Activated CD8-positive, alpha-beta memory T cell treated with anti-CD3 and anti-CD28 coated beads, Interleukin-2, amount 10 ng/mL, durations not matched to agents 7 days and 5 days (primary cell): ENCODE data around the gene OR9Q2. TPM values are rescaled to one million over a fixed set of nuclear protein-coding genes. Genes with fewer than 3 reads are reported as not detected.

ENCODE experiments used
- ATAC-seq: fragments of 150-1000 bp; cut with Tn5 transposase; one replicate; pipeline ENCODE4 v1.10.0; 2021; ENCODE audit warnings: moderate library complexity
- CTCF ChIA-PET: fragments of 350-600 bp; sonication (Branson Sonifier 250); formaldehyde crosslinking; loops from one replicate; lab custom pipeline; 2021; ENCODE audit warnings: antibody characterized with exemption; lab: Charles Lee
- DNase-seq: peaks from one replicate; pipeline ENCODE4 v3.0.0-alpha.2; 2020
- H3K27ac Mint-ChIP-seq: one replicate; pipeline ENCODE4 v1.8.0; 2021; ENCODE audit warnings: mild to moderate bottlenecking, mixed read lengths
- H3K27me3 Mint-ChIP-seq: one replicate; pipeline ENCODE4 v1.8.0; 2021; ENCODE audit warnings: mixed read lengths
- H3K36me3 Mint-ChIP-seq: one replicate; pipeline ENCODE4 v1.8.0; 2021; ENCODE audit warnings: mild to moderate bottlenecking, mixed read lengths
- H3K4me1 Mint-ChIP-seq: one replicate; pipeline ENCODE4 v1.8.0; 2021; ENCODE audit warnings: mixed read lengths
- H3K4me3 Mint-ChIP-seq: one replicate; pipeline ENCODE4 v1.8.0; 2021; ENCODE audit warnings: mild to moderate bottlenecking, moderate library complexity, mixed read lengths
- H3K9me3 Mint-ChIP-seq: one replicate; pipeline ENCODE4 v1.8.0; 2022; ENCODE audit warnings: low read depth, mixed read lengths
- total RNA-seq, 2 experiments: library from RNA; stranded (reverse); gene quantifications; one replicate each; pipeline ENCODE4 v1.2.3, GENCODE V29; 2021

The OR9Q2 gene, protein sequence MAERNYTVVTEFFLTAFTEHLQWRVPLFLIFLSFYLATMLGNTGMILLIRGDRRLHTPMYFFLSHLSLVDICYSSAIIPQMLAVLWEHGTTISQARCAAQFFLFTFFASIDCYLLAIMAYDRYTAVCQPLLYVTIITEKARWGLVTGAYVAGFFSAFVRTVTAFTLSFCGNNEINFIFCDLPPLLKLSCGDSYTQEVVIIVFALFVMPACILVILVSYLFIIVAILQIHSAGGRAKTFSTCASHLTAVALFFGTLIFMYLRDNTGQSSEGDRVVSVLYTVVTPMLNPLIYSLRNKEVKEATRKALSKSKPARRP
- total RNA-seq: not detected

- no peaks in the 10 kb centered on the region for H3K27me3 Mint-ChIP-seq
- no peak within 1 kb of the TSS for H3K4me3 Mint-ChIP-seq
- no peak within 1 kb of the TSS for H3K27ac Mint-ChIP-seq
- DNase-seq (no peak), ATAC-seq (no peak)
- no peaks in the 10 kb centered on the region for H3K4me1 Mint-ChIP-seq
- no peaks in the 10 kb centered on the region for H3K36me3 Mint-ChIP-seq
- CTCF ChIA-PET: no interaction called here
- no peaks in the 10 kb centered on the region for H3K9me3 Mint-ChIP-seq
Measured at GRCh38 chr11:58188770-58189169, at the start of gene OR9Q2. Gene OR9Q2 (plus strand): TSS chr11:58189070. CDS start chr11:58190491, 1,421 bp downstream.

DNA sequence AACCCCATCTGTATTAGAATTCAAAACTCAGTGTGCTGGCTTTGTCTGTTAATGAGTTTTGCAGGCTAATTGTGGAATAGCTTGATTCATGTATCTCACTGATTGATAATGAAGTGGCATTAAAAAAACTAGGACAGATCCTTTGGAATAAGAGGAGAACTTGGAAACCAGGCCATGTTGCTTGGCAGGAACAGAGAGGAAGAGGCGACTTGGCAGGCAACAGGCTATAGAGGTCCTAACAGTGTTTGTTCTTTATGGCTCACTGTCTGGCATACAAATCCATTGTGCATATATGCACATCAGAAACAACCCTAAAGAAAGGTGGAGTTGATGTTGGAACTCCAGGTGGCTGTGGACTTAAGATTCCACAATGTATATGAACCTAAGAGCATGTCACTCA lies 46.1 kb upstream of the OR9Q2 start:
- CTCF ChIA-PET: no interaction called here

DNA sequence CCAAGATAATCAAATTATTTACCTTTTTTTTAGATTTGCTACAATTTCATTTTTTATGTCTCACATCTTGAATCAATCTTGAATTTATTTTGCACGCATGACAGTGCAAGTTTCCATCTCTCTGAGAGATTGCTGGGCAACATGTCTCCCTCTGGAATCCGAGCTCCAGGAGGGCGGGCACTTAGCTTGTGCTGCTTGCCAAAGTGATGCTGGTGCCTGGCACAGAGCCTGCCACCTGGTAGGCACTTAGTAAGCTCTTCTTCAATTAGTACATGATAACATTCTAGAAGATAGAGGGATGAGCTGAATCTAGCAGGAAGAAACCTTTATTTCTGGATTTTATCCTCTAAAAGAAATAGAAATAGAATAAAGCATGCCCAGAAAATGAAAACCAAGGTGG lies 36.1 kb upstream of the OR9Q2 start:
- no peaks in the 10 kb centered on the region for H3K4me1 Mint-ChIP-seq
- no peaks in the 10 kb centered on the region for H3K9me3 Mint-ChIP-seq
- H3K27me3 Mint-ChIP-seq: peaks cover 8% of the 10 kb centered on the region
- H3K36me3 Mint-ChIP-seq: no peaks in the 10 kb centered on the region
- no peak overlapping the region for H3K27ac Mint-ChIP-seq
- H3K4me3 Mint-ChIP-seq: no peak overlapping the region
- ATAC-seq (no peak), DNase-seq (no peak)
- CTCF ChIA-PET: no interaction called here

More for the DNA sequence above, 46.1 kb upstream of the OR9Q2 start:
- H3K4me3 Mint-ChIP-seq: no peak overlapping the region
- H3K27ac Mint-ChIP-seq: no peak overlapping the region
- no peaks in the 10 kb centered on the region for H3K4me1 Mint-ChIP-seq
- H3K9me3 Mint-ChIP-seq: no peaks in the 10 kb centered on the region
- H3K27me3 Mint-ChIP-seq: peaks cover 8% of the 10 kb centered on the region
- DNase-seq (no peak), ATAC-seq (no peak)
- H3K36me3 Mint-ChIP-seq: no peaks in the 10 kb centered on the region

DNA sequence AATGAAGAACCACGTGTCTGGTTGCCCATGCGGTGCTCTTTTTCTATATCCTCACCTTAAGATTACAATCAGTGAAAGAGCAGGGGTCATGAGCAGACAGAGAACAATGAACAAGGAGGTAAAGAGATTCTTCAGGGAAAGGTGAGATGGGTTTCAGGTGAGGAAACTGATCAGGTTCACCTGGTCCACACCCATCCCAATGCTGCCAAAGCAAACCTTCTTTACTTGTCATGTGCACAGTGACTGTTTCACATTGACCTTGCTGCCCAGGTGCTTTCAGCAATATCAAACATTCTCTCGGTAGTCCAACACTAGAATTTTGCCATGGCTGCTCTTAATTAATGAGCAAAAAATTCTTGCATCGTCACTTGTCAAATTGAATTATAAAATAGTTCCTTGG lies 24.5 kb upstream of the OR9Q2 start:
- Mint-ChIP-seq H3K27me3 (peaks cover under 1% of the 10 kb centered on the region), H3K27ac (no peak overlapping the region), H3K36me3 (no peaks in the 10 kb centered on the region), H3K4me3 (no peak overlapping the region), H3K4me1 (no peaks in the 10 kb centered on the region), H3K9me3 (no peaks in the 10 kb centered on the region)
- ATAC-seq (no peak), DNase-seq (no peak)
- CTCF ChIA-PET: no interaction called here

DNA sequence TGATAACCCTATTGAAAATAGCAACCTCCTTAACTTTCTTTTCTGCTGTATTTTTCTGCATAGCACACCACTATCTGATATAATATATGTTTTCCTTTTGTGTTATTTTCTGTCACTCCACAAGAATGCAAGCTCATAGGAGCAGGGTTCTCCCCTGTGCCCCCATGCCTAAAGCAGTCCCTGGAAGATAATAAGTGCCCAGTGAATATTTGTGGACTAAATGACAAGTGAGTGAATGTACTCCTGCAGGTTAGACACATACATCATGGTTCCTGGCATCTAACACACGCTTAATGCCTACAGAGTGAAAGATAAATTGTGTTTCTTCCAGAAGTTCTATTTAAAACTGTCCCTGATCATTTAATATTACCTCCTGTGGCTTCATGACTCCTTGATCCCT lies 23.9 kb upstream of the OR9Q2 start:
- no peaks in the 10 kb centered on the region for H3K4me1 Mint-ChIP-seq
- CTCF ChIA-PET: no interaction called here
- no peak for ATAC-seq
- H3K4me3 Mint-ChIP-seq: no peak overlapping the region
- H3K36me3 Mint-ChIP-seq: no peaks in the 10 kb centered on the region
- H3K27me3 Mint-ChIP-seq: peaks cover 3% of the 10 kb centered on the region
- no peaks in the 10 kb centered on the region for H3K9me3 Mint-ChIP-seq
- H3K27ac Mint-ChIP-seq: no peak overlapping the region
- no peak for DNase-seq

- ATAC-seq: no peak
- peaks cover 3% of the 10 kb centered on the region for H3K27me3 Mint-ChIP-seq
- H3K9me3 Mint-ChIP-seq: no peaks in the 10 kb centered on the region
- no peak overlapping the region for H3K27ac Mint-ChIP-seq
- no peak overlapping the region for H3K4me3 Mint-ChIP-seq
- H3K4me1 Mint-ChIP-seq: no peaks in the 10 kb centered on the region
- DNase-seq: no peak
- no peaks in the 10 kb centered on the region for H3K36me3 Mint-ChIP-seq
- CTCF ChIA-PET: no interaction called here
Measured at GRCh38 chr11:58165504-58166106, 23.3 kb upstream of the OR9Q2 start.

DNA sequence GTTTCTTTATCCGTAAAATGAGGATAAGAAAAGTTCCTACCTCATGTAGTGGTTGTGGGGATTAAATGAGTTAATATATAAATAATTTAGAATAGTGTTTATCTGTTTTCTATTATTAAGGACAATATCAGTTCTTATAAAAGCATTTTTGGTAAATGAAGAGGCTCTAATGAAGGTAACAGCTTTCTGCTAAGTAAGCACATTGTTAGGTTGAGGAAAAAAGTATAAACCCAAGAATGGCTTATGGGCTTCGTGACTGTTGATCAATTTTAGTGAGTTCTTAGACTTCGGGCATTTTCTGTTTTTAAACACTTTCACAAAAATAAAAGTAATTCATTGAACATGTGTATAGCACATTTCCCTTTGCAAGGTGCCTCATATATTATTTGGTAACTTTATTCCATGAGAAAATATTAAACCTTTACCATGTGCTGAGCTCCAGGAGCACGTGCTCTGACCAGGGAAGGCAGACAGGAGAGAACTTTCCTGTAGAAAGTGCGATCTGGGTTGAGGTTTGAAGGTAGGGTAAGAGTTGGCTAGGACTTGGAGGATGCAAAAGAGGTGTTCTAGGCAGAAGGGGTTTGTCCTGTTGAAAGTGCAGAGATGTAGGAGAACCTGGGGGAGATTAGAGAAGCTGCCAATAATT lies 11.3 kb upstream of the OR9Q2 start:
- no peaks in the 10 kb centered on the region for H3K4me1 Mint-ChIP-seq
- no peak overlapping the region for H3K27ac Mint-ChIP-seq
- no peak for ATAC-seq
- no peaks in the 10 kb centered on the region for H3K36me3 Mint-ChIP-seq
- CTCF ChIA-PET: no interaction called here
- H3K4me3 Mint-ChIP-seq: no peak overlapping the region
- H3K9me3 Mint-ChIP-seq: no peaks in the 10 kb centered on the region
- peaks cover 3% of the 10 kb centered on the region for H3K27me3 Mint-ChIP-seq
- DNase-seq: no peak

DNA sequence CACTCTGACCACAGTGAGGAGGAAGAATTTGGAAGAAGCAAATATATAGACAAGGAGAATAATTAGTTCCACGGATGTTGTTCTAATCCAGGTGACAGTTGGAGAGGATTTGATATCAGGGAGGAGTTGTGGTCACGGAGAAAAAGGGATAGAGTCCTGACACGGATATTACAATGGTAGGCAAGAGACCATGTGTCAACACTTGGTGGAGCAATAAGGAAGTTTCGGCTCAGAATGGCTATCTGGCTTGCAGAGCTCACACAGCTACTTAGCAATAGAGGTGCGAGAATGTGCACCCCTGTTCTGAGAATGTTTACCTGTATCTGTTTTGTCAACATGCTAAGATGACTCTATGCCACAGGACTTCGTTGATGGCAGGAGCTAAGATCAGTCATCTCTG lies 10.4 kb upstream of the OR9Q2 start:
- CTCF ChIA-PET: no interaction called here
- peaks cover 3% of the 10 kb centered on the region for H3K27me3 Mint-ChIP-seq
- DNase-seq: no peak

GRCh38 chr11:58179648-58180047 lies 9.2 kb upstream of the OR9Q2 start:
- H3K4me3 Mint-ChIP-seq: no peak overlapping the region
- CTCF ChIA-PET: no interaction called here
- DNase-seq: no peak
- H3K4me1 Mint-ChIP-seq: no peaks in the 10 kb centered on the region
- H3K36me3 Mint-ChIP-seq: no peaks in the 10 kb centered on the region
- no peak overlapping the region for H3K27ac Mint-ChIP-seq
- peaks cover 3% of the 10 kb centered on the region for H3K27me3 Mint-ChIP-seq
- H3K9me3 Mint-ChIP-seq: no peaks in the 10 kb centered on the region
- no peak for ATAC-seq

More for the DNA sequence above, 10.4 kb upstream of the OR9Q2 start:
- no peak for ATAC-seq
- no peaks in the 10 kb centered on the region for H3K36me3 Mint-ChIP-seq
- H3K27ac Mint-ChIP-seq: no peak overlapping the region
- no peak overlapping the region for H3K4me3 Mint-ChIP-seq
- no peaks in the 10 kb centered on the region for H3K4me1 Mint-ChIP-seq
- no peaks in the 10 kb centered on the region for H3K9me3 Mint-ChIP-seq

DNA sequence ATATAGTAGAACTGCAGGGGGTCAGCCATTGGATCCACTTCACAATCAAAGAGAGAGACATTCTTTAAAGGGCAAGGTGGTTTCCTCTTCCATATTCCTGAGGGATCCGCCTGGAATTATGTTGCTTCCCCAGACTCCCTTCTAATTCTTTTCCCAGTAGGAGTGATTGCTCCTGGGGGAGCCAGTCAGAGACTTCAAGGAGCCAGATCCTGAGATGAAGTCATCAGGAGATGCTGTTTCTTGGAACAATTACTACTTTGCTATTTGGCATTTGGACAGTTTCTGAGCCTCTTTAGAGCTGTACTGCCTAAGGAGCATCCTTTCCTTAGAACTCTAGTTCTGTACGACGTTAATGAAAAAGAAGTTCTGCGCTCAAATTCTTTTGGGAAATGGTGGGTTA lies 1.9 kb upstream of the OR9Q2 start:
- no peaks in the 10 kb centered on the region for H3K4me1 Mint-ChIP-seq
- H3K27ac Mint-ChIP-seq: no peak overlapping the region
- no peak for ATAC-seq
- H3K27me3 Mint-ChIP-seq: peaks cover 2% of the 10 kb centered on the region
- H3K4me3 Mint-ChIP-seq: no peak overlapping the region
- no peaks in the 10 kb centered on the region for H3K36me3 Mint-ChIP-seq
- CTCF ChIA-PET: no interaction called here
- H3K9me3 Mint-ChIP-seq: no peaks in the 10 kb centered on the region
- no peak for DNase-seq

GRCh38 chr11:58192229-58192628 lies 3.4 kb downstream of the OR9Q2 start:
- Mint-ChIP-seq H3K9me3 (no peaks in the 10 kb centered on the region), H3K4me1 (no peaks in the 10 kb centered on the region), H3K27ac (no peak overlapping the region), H3K27me3 (no peaks in the 10 kb centered on the region), H3K4me3 (no peak overlapping the region), H3K36me3 (no peaks in the 10 kb centered on the region)
- CTCF ChIA-PET: no interaction called here
- no peak for DNase-seq
- ATAC-seq: no peak

GRCh38 chr11:58193391-58193790 lies 4.5 kb downstream of the OR9Q2 start:
- Mint-ChIP-seq H3K27ac (no peak overlapping the region), H3K4me1 (no peaks in the 10 kb centered on the region), H3K9me3 (no peaks in the 10 kb centered on the region), H3K36me3 (no peaks in the 10 kb centered on the region), H3K4me3 (no peak overlapping the region), H3K27me3 (no peaks in the 10 kb centered on the region)
- CTCF ChIA-PET: no interaction called here
- ATAC-seq (no peak), DNase-seq (no peak)

GRCh38 chr11:58195939-58196338 lies 7.1 kb downstream of the OR9Q2 start:
- CTCF ChIA-PET: no interaction called here

DNA sequence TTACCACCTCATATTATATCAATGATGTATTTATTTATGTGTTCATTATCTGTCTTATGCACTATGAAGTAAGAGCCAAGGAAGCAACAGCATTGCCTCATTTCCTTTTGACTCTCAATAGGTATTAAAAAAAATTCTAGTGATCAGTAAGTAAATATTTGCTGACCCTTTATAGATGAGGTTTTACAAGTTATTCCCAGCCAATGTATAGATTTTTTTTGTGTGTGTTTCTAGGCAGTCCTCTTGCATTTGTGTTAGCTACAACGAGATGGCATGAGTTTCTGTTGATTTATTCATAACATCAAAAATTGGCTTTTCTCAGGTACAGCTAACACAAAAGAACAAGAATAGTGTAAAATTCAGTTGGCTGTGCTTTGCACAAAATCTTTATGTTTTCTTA lies 10.4 kb downstream of the OR9Q2 start:
- DNase-seq (no peak), ATAC-seq (no peak)
- no peak overlapping the region for H3K27ac Mint-ChIP-seq
- H3K27me3 Mint-ChIP-seq: peaks cover 3% of the 10 kb centered on the region
- no peaks in the 10 kb centered on the region for H3K9me3 Mint-ChIP-seq
- CTCF ChIA-PET: no interaction called here
- H3K36me3 Mint-ChIP-seq: no peaks in the 10 kb centered on the region
- no peak overlapping the region for H3K4me3 Mint-ChIP-seq
- H3K4me1 Mint-ChIP-seq: no peaks in the 10 kb centered on the region

More at GRCh38 chr11:58195939-58196338, 7.1 kb downstream of the OR9Q2 start:
- ATAC-seq: no peak
- no peaks in the 10 kb centered on the region for H3K9me3 Mint-ChIP-seq
- H3K27ac Mint-ChIP-seq: no peak overlapping the region
- no peak for DNase-seq
- H3K36me3 Mint-ChIP-seq: no peaks in the 10 kb centered on the region
- no peaks in the 10 kb centered on the region for H3K27me3 Mint-ChIP-seq
- H3K4me3 Mint-ChIP-seq: no peak overlapping the region
- no peaks in the 10 kb centered on the region for H3K4me1 Mint-ChIP-seq
